ENCODE measurements around the gene PHF20.
A peak's percentile ranks its signal among the peaks of the same experiment; 100 is the strongest.
"Not testable (repeated sequence)": the region's sequence is repeated elsewhere in the genome, so short reads cannot be mapped to it uniquely, and the experiment has no call there.

PHF20 gene

DNA sequence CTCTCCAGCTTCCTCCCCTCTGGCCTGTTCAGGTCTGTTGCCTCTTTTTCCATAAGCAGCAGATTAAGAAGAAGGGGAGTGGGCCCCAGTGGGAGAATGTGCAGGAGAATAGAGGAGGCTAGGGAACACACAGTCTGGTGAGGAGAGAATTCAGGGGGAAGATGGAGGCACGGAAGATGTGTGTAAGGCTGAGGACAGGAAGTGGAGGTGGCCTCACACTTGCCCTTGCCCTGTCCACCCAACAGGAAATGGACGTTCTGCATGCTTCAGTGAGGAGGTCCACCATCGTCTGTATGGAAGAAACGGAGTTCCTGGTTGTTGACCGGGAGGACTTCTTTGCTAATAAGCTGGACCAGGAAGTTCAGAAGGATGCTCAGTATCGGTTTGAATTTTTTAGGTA, 212.6 kb downstream of the PHF20 start:
- no peak for DNase-seq

DNA sequence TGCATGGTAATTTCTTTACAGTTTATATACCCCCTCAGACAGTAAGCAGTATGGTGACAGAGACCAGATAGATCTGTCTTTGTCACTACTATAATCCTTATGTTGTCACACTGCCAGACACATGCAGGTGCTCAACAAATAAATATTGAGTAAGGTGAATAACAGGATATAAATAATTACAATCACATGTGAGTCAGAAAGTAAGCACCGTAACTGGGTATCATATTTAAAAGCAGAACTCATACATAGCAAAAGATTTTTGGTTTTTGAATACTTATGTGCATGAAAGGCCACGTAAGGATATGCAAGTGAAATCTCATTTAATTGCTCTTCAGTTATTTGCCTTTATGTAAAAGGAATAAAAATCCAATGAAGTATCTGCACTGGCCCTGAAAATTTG, 214.0 kb downstream of the PHF20 start:
- no peak for DNase-seq

DNA sequence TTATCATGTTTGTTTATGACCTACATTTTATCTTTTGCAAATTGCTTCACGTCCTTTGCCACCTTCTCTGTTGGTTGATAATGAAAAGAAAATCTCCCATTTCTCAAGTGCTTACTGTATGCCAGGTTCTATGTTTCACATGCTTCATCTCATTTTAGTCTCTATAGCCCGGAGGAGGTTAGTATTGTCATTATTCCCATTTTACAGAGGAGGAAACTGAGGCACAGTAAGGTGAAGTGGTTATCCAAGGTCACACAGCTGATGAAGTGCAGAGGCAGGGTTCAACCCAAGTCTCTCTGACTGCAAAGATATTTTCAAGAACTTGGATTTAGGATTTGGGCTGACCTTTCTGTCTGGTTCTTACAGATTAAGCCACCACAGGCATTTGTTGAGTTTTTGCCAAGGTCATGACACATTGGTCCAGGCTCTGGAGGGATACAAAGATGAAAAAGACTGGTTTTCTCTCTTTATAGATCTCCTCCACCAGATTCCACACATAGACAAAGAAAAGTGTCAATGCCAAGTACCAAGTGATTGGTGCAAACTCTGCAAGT, 217.2 kb downstream of the PHF20 start:
- no peak for DNase-seq

DNA sequence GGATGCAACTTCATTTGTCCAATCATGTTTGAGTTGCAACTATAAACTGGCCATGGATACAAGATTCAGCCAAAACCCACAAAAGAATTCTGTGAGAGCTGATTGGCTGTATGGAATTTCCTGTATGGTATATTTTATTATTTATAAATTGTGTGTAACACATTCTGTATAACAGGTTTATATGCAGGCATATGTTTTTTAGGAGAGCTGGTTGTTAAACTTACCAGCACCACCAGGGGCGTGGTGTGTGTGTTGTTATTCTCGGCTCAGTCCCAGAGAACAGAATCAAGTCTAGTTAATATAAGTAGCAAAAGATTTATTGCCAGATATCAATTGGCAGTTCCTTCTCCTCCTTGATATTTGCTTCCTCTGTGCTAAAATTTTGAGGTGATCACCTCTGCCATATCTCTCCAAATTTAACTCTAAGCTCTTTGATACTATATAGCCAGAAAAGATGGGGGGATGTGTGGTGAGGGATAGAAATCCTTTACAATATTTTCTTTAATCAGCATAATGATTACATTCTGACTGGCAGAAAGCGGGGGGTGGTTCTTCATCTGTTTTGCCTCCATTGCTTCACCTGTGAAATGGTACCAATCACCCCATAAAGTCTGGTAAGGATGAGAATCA, 219.4 kb downstream of the PHF20 start:
- DNase-seq, result no peak

DNA sequence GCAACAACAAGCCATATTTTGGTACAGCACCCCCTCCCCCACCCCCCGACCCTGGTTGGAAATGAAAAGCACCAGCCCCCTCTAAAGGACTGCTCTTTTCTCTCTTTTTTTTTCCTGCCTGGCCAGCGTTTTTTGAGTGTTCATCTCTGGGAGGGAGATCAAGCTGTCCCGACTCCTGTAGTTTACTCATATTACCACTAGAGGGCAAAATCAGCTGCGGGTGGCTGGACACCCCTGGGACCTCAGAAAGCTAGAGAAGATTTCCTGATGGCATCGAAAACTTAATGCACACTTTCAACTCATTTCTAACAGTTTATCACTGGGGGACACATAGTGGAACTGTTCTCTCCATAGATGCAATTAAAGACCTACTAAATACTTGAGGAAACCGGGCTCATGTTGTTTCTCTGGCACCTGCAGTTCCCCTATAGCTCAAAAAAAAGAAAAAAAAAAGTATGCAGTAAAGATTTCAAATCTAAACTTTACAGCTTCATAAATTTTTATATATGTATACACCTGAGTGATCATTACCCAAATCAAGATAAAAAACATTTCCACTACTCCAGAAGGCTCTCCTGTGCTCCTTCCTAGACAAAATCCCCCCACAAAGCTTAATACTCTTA, 221.0 kb downstream of the PHF20 start:
- peak; percentile 20 for DNase-seq

DNA sequence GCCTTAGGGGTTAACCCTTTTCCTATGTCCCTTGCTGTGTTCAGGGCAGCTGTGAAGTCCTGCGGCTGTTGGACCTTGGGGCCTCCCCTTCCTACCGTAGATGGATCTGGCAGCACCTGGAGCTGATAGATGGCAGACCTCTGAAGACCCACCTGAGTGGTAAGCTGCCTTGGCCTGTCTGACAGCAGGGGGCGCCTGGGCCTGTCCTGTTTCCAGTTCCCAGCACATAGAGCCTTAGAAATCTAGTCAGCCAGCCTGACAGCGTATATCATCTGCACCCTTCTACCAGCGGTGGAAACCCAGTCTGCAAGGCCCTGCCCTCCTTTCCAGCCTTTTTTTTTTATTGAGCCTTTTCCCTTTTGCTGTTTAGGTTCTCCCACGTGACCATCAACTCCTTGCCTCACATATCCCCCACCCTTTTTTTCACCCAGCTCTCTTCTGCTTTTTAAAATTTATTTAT, 223.2 kb downstream of the PHF20 start:
- peak; percentile 55 for DNase-seq

DNA sequence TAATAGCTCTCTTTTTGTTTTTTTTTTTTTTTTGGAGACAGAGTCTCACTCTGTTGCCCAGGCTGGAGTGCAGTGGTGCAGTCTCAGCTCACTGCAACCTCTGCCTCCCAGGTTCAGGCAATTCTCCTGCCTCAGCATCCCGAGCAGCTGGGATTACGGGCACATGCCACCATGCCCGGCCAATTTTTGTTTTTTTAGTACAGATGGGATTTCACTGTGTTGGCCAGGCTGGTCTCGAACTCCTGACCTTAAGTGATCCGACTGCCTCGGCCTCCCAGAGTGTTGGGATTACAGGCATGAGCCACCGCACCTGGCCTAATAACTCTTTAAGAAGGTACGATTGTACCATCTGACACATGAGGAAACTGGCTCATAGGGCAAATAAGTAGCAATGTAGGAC, 224.7 kb downstream of the PHF20 start:
- DNase-seq, result not testable (repeated sequence)

Data from NK-92 treated with Interleukin-12 subunit alpha and Interleukin-12 subunit beta, amount 100 ng/mL, for 24 hours (cell line).